ENCODE data around the gene BEND6.

The BEND6 gene

DNA sequence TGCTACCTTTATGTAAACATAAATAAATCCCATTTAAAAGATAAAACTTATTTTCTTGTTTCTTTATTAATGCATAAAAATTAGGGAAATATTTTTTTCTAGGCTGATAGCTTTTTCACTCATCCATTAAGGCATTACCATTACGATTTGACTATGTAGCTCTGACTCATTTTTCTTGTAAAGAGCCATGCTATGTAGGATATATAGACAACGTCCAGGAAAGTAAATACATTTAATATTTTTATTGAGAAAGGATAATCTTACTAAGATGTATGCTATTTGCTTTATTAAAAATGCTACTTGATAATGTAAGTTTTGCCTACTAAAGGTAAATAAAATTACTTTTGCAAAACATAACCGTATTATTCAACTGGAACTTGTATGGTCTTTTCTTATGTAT, 72.4 kb downstream of the BEND6 start:
- H3K23ac ChIP-seq (ENCODE audit: low read length in 2 of 2) = no peak overlapping the region
- no peak overlapping the region for H3K4me3 ChIP-seq (ENCODE audit: insufficient read depth in 1 of 2, low read depth in 1 of 2, low read length in 2 of 2)
- H2AK5ac ChIP-seq (ENCODE audit: low read length, severe bottlenecking) = no peak overlapping the region
- no CpG with 5 or more reads among the region's 3 CpGs for WGBS
- no peak for DNase-seq
- H2BK120ac ChIP-seq (ENCODE audit: low read depth, low read length) = no peak overlapping the region
- H3K4ac ChIP-seq (ENCODE audit: low read depth in 1 of 2, low read length in 2 of 2) = no peak overlapping the region
- H4K91ac ChIP-seq (ENCODE audit: low read length) = no peak overlapping the region
- no peak overlapping the region for H3K27ac ChIP-seq (ENCODE audit: low read length, poor library complexity, severe bottlenecking)
- H4K8ac ChIP-seq (ENCODE audit: low read length) = no peak overlapping the region
- no peaks in the 10 kb centered on the region for H3K4me1 ChIP-seq (ENCODE audit: control insufficient read depth, insufficient read depth, low read depth, low read length)
- no peak overlapping the region for H2BK12ac ChIP-seq (ENCODE audit: low read length in 2 of 2)
- H3K18ac ChIP-seq (ENCODE audit: low read depth in 1 of 2, low read length in 2 of 2) = no peak overlapping the region
- H2BK15ac ChIP-seq (ENCODE audit: low read depth, poor library complexity, severe bottlenecking) = no peak overlapping the region
- H3K14ac ChIP-seq (ENCODE audit: low read length in 2 of 2) = no peak overlapping the region
- peaks cover 32% of the 10 kb centered on the region for H3K9me3 ChIP-seq (ENCODE audit: control insufficient read depth, low read length)
- H3K79me1 ChIP-seq (replicated peaks; ENCODE audit: low read length, poor library complexity, severe bottlenecking) = no peaks in the 10 kb centered on the region
- H3K4me2 ChIP-seq (ENCODE audit: low read length, poor library complexity, severe bottlenecking) = no peak overlapping the region
- peaks cover 0 to 9% of the 10 kb centered on the region in 2 experiments for H3K36me3 ChIP-seq (ENCODE audit: control insufficient read depth in 1 of 2, insufficient read depth in 2 of 2, low read depth in 1 of 2, low read length in 2 of 2)
- no peak overlapping the region for H2AFZ ChIP-seq (ENCODE audit: low read depth, low read length)
- H3K27me3 ChIP-seq (ENCODE audit: control insufficient read depth in 1 of 2, insufficient read depth in 1 of 2, low read length in 2 of 2) = no peaks in the 10 kb centered on the region
- H3K9ac ChIP-seq (ENCODE audit: low read length) = no peak overlapping the region
- no peak overlapping the region for H2BK5ac ChIP-seq (ENCODE audit: low read depth, low read length, poor library complexity, severe bottlenecking)

DNA sequence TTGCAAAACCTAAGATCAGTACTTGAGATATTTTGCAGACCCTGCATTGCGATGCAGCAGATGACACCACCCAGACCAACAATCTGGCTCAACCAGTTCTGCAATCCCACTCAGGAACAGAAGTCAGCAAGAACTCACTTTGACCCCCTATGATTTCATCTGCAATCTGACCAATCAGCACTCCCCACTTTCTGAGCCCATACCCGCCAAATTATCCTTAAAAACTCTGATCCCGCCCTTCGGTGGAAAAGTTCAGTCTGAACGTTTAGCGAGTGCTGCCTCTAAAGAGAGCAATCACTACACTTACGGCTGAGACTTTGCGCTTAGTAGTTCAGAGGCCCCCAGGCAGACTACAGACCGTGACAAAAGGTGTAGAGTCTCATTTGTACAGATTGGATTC, 74.3 kb downstream of the BEND6 start:
- Histone ChIP-seq H2BK15ac (ENCODE audit: low read depth, poor library complexity, severe bottlenecking) (no peak overlapping the region), H3K4ac (ENCODE audit: low read depth in 1 of 2, low read length in 2 of 2) (no peak overlapping the region), H4K91ac (ENCODE audit: low read length) (no peak overlapping the region), H3K27me3 (ENCODE audit: control insufficient read depth in 1 of 2, insufficient read depth in 1 of 2, low read length in 2 of 2) (no peaks in the 10 kb centered on the region), H3K4me1 (ENCODE audit: control insufficient read depth, insufficient read depth, low read depth, low read length) (no peaks in the 10 kb centered on the region), H3K36me3 (ENCODE audit: control insufficient read depth in 1 of 2, insufficient read depth in 2 of 2, low read depth in 1 of 2, low read length in 2 of 2) (peaks cover 0 to 9% of the 10 kb centered on the region in 2 experiments), H3K79me1 (replicated peaks; ENCODE audit: low read length, poor library complexity, severe bottlenecking) (no peaks in the 10 kb centered on the region), H2AK5ac (ENCODE audit: low read length, severe bottlenecking) (no peak overlapping the region), H4K8ac (ENCODE audit: low read length) (no peak overlapping the region), H3K23ac (ENCODE audit: low read length in 2 of 2) (no peak overlapping the region), H3K4me3 (ENCODE audit: insufficient read depth in 1 of 2, low read depth in 1 of 2, low read length in 2 of 2) (no peak overlapping the region), H2AFZ (ENCODE audit: low read depth, low read length) (no peak overlapping the region), H3K9me3 (ENCODE audit: control insufficient read depth, low read length) (peaks cover 20% of the 10 kb centered on the region), H2BK120ac (ENCODE audit: low read depth, low read length) (no peak overlapping the region), H2BK5ac (ENCODE audit: low read depth, low read length, poor library complexity, severe bottlenecking) (no peak overlapping the region), H3K9ac (ENCODE audit: low read length) (no peak overlapping the region), H2BK12ac (ENCODE audit: low read length in 2 of 2) (no peak overlapping the region), H3K4me2 (ENCODE audit: low read length, poor library complexity, severe bottlenecking) (no peak overlapping the region), H3K18ac (ENCODE audit: low read depth in 1 of 2, low read length in 2 of 2) (no peak overlapping the region), H3K27ac (ENCODE audit: low read length, poor library complexity, severe bottlenecking) (no peak overlapping the region), H3K14ac (ENCODE audit: low read length in 2 of 2) (no peak overlapping the region)
- WGBS = 86% methylated on average over 9 of the region's 9 CpGs
- no peak for DNase-seq

DNA sequence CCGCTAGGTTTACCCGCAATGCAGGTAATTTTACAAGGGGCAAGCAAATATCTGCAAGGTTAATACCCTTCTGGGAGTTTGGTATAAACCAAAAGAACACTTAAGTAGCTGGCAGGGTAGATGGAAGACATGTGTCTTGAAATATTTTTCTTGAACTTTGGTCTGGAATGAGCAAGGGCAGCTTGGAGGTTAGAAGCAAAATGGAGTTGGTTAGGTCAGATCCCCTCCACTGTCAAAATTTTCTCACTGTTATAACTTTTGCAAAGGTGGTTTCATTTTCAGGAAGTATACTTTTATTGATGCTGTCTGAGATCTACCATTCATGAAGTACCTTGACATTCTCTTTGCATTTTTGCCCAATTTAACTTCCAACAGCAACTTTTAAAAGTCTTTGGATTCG, 78.3 kb downstream of the BEND6 start:
- no peak overlapping the region for H4K91ac ChIP-seq (ENCODE audit: low read length)
- H2BK5ac ChIP-seq (ENCODE audit: low read depth, low read length, poor library complexity, severe bottlenecking) = no peak overlapping the region
- H4K8ac ChIP-seq (ENCODE audit: low read length) = no peak overlapping the region
- no peak overlapping the region for H3K18ac ChIP-seq (ENCODE audit: low read depth in 1 of 2, low read length in 2 of 2)
- no peak overlapping the region for H3K23ac ChIP-seq (ENCODE audit: low read length in 2 of 2)
- H3K9me3 ChIP-seq (ENCODE audit: control insufficient read depth, low read length) = no peaks in the 10 kb centered on the region
- no peak overlapping the region for H2BK12ac ChIP-seq (ENCODE audit: low read length in 2 of 2)
- no peaks in the 10 kb centered on the region for H3K4me1 ChIP-seq (ENCODE audit: control insufficient read depth, insufficient read depth, low read depth, low read length)
- no peak overlapping the region for H3K4ac ChIP-seq (ENCODE audit: low read depth in 1 of 2, low read length in 2 of 2)
- H3K27me3 ChIP-seq (ENCODE audit: control insufficient read depth in 1 of 2, insufficient read depth in 1 of 2, low read length in 2 of 2) = no peaks in the 10 kb centered on the region
- WGBS = 97% methylated on average over 3 of the region's 3 CpGs
- no peak overlapping the region for H2AFZ ChIP-seq (ENCODE audit: low read depth, low read length)
- no peak overlapping the region for H2AK5ac ChIP-seq (ENCODE audit: low read length, severe bottlenecking)
- H2BK120ac ChIP-seq (ENCODE audit: low read depth, low read length) = no peak overlapping the region
- no peak overlapping the region for H3K9ac ChIP-seq (ENCODE audit: low read length)
- no peak for DNase-seq
- no peak overlapping the region for H3K14ac ChIP-seq (ENCODE audit: low read length in 2 of 2)
- no peak overlapping the region for H3K27ac ChIP-seq (ENCODE audit: low read length, poor library complexity, severe bottlenecking)
- no peak overlapping the region for H2BK15ac ChIP-seq (ENCODE audit: low read depth, poor library complexity, severe bottlenecking)
- no peaks in the 10 kb centered on the region for H3K79me1 ChIP-seq (replicated peaks; ENCODE audit: low read length, poor library complexity, severe bottlenecking)
- no peaks in the 10 kb centered on the region for H3K36me3 ChIP-seq (ENCODE audit: control insufficient read depth in 1 of 2, insufficient read depth in 2 of 2, low read depth in 1 of 2, low read length in 2 of 2)
- no peak overlapping the region for H3K4me3 ChIP-seq (ENCODE audit: insufficient read depth in 1 of 2, low read depth in 1 of 2, low read length in 2 of 2)
- H3K4me2 ChIP-seq (ENCODE audit: low read length, poor library complexity, severe bottlenecking) = no peak overlapping the region

DNA sequence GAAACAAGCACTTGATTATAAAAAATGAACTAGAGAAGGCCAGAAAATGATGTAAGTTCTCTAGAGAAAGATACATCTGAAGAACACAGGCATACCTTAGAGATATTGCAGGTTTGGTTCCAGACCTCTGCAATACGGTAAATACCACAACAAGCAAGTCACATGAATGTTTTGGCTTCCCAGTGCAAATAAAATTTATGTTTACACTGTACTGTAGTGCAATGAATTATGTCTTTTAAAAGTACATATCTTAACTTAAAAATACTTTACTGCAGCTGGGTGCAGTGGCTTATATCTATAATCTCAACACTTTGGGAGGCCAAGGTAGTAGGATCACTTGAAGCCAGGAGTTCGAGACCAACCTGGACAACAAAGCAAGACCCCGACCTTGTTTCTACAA, 80.6 kb downstream of the BEND6 start:
- DNase-seq = no peak
- no CpG with 5 or more reads among the region's 3 CpGs for WGBS

More for the DNA sequence above, 80.6 kb downstream of the BEND6 start:
- no peak overlapping the region for H3K4me3 ChIP-seq (ENCODE audit: insufficient read depth in 1 of 2, low read depth in 1 of 2, low read length in 2 of 2)
- H3K9me3 ChIP-seq (ENCODE audit: control insufficient read depth, low read length) = no peaks in the 10 kb centered on the region
- no peak overlapping the region for H2BK12ac ChIP-seq (ENCODE audit: low read length in 2 of 2)
- no peak overlapping the region for H4K91ac ChIP-seq (ENCODE audit: low read length)
- H3K27ac ChIP-seq (ENCODE audit: low read length, poor library complexity, severe bottlenecking) = no peak overlapping the region
- no peak overlapping the region for H2AK5ac ChIP-seq (ENCODE audit: low read length, severe bottlenecking)
- no peak overlapping the region for H4K8ac ChIP-seq (ENCODE audit: low read length)
- no peaks in the 10 kb centered on the region for H3K4me1 ChIP-seq (ENCODE audit: control insufficient read depth, insufficient read depth, low read depth, low read length)
- no peak overlapping the region for H2BK15ac ChIP-seq (ENCODE audit: low read depth, poor library complexity, severe bottlenecking)
- H2BK5ac ChIP-seq (ENCODE audit: low read depth, low read length, poor library complexity, severe bottlenecking) = no peak overlapping the region
- no peak overlapping the region for H3K18ac ChIP-seq (ENCODE audit: low read depth in 1 of 2, low read length in 2 of 2)
- H3K23ac ChIP-seq (ENCODE audit: low read length in 2 of 2) = no peak overlapping the region
- no peak overlapping the region for H3K9ac ChIP-seq (ENCODE audit: low read length)
- H2AFZ ChIP-seq (ENCODE audit: low read depth, low read length) = no peak overlapping the region
- H2BK120ac ChIP-seq (ENCODE audit: low read depth, low read length) = no peak overlapping the region
- H3K79me1 ChIP-seq (replicated peaks; ENCODE audit: low read length, poor library complexity, severe bottlenecking) = no peaks in the 10 kb centered on the region
- no peaks in the 10 kb centered on the region for H3K36me3 ChIP-seq (ENCODE audit: control insufficient read depth in 1 of 2, insufficient read depth in 2 of 2, low read depth in 1 of 2, low read length in 2 of 2)
- H3K27me3 ChIP-seq (ENCODE audit: control insufficient read depth in 1 of 2, insufficient read depth in 1 of 2, low read length in 2 of 2) = no peaks in the 10 kb centered on the region
- no peak overlapping the region for H3K4ac ChIP-seq (ENCODE audit: low read depth in 1 of 2, low read length in 2 of 2)
- H3K4me2 ChIP-seq (ENCODE audit: low read length, poor library complexity, severe bottlenecking) = no peak overlapping the region
- no peak overlapping the region for H3K14ac ChIP-seq (ENCODE audit: low read length in 2 of 2)

Data from mesenchymal stem cell (in vitro differentiated cells and primary cell).